KMS-11 (cell line): ENCODE data around the gene UBTD1.
A peak's percentile ranks its signal among the peaks of the same experiment; 100 is the strongest.
"Not testable (repeated sequence)": the region's sequence is repeated elsewhere in the genome, so short reads cannot be mapped to it uniquely, and the experiment has no call there.

Experiments
- H2AFZ ChIP-seq: fragments of 200-600 bp; sonication (generic); 2 replicates; pipeline ENCODE4 v1.6.1; 2016; ENCODE audit warnings: antibody characterized with exemption, mixed run types, low read depth
- H3K27ac ChIP-seq: fragments of 200-600 bp; sonication (generic); 2 replicates; pipeline ENCODE4 v1.6.1; 2016; ENCODE audit warnings: mild to moderate bottlenecking, mixed run types
- H3K27me3 ChIP-seq: fragments of 200-600 bp; sonication (generic); 2 replicates; pipeline ENCODE4 v1.6.1; 2017; ENCODE audit warnings: mild to moderate bottlenecking, low read depth, mixed run types, moderate library complexity; ENCODE audit not compliant: insufficient read depth
- H3K36me3 ChIP-seq: fragments of 200-600 bp; sonication (generic); 2 replicates; pipeline ENCODE4 v1.6.1; 2017; ENCODE audit warnings: mild to moderate bottlenecking, mixed run types; ENCODE audit not compliant: insufficient read depth
- H3K4me1 ChIP-seq: fragments of 200-600 bp; sonication (generic); 2 replicates; pipeline ENCODE4 v1.6.1; 2016; ENCODE audit warnings: mild to moderate bottlenecking, low read depth, mixed run types; ENCODE audit not compliant: poor library complexity, severe bottlenecking
- H3K4me2 ChIP-seq: fragments of 200-600 bp; sonication (generic); 2 replicates; pipeline ENCODE4 v1.7.0; 2016; ENCODE audit warnings: mild to moderate bottlenecking, mixed run types
- H3K4me3 ChIP-seq: fragments of 200-600 bp; sonication (generic); IDR thresholded peaks from 2 replicates; pipeline ENCODE4 v1.6.1; 2017; ENCODE audit warnings: low read depth, low read length, mixed read lengths; ENCODE audit not compliant: insufficient read depth
- H3K79me2 ChIP-seq: fragments of 200-600 bp; sonication (generic); 2 replicates; pipeline ENCODE4 v1.6.1; 2016; ENCODE audit warnings: low read depth, mixed run types; ENCODE audit not compliant: insufficient read depth
- H3K9ac ChIP-seq: fragments of 200-600 bp; sonication (generic); 2 replicates; pipeline ENCODE4 v1.6.1; 2016; ENCODE audit warnings: mild to moderate bottlenecking, mixed run types
- H4K20me1 ChIP-seq: fragments of 200-600 bp; sonication (generic); 2 replicates; pipeline ENCODE4 v1.6.1; 2016; ENCODE audit warnings: mild to moderate bottlenecking, mixed run types; ENCODE audit not compliant: insufficient read depth
- CTCF ChIP-seq: fragments of 200-600 bp; sonication (generic); conservative IDR thresholded peaks from 2 replicates; pipeline ENCODE4 v1.6.1; 2017; ENCODE audit warnings: low read depth, mild to moderate bottlenecking, antibody characterized with exemption, low read length, moderate library complexity, mixed read lengths

UBTD1 gene

GRCh38 chr10:97465982-97466381 is 32.7 kb upstream of the UBTD1 start:
- Histone ChIP-seq H3K4me1 (peaks cover 87% of the 10 kb centered on the region), H3K4me3 (no peak overlapping the region), H3K27me3 (no peaks in the 10 kb centered on the region), H3K27ac (peak overlapping the region; percentile 56; the same call in 1 of the 2 replicates), H3K4me2 (no peak overlapping the region; the same call in 1 of the 2 replicates), H3K9ac (no peak overlapping the region), H3K36me3 (peaks cover 7% of the 10 kb centered on the region), H3K79me2 (no peaks in the 10 kb centered on the region; the same call in 1 of the 2 replicates), H2AFZ (no peak overlapping the region), H4K20me1 (no peaks in the 10 kb centered on the region)
- TF ChIP-seq CTCF, result no peak

GRCh38 chr10:97466755-97467154 is 32.0 kb upstream of the UBTD1 start:
- TF ChIP-seq CTCF, result no peak
- H4K20me1 ChIP-seq, result no peaks in the 10 kb centered on the region

DNA sequence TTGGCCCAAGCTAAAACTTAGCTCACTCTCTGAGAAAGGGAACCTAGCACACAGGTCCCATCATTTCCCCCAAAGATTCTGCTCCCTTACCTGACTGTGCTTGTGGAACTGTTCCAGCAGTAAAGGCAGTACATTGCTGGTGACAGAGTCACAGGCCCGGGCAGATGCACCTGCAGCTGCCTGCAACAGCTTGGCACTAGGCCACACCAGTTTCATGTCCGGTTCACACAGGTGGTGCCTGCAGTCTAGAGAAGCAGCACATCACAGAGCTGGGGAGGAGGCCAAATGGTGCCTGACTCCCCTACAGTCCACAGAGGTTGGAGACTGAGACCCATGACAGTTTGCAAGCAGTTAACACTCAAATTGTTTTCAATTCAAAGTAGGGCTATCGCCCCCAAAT is 30.6 kb upstream of the UBTD1 start:
- H3K4me3 ChIP-seq, result no peak overlapping the region
- H3K27ac ChIP-seq, result peak overlapping the region; percentile 44; the same call in 1 of the 2 replicates
- H4K20me1 ChIP-seq, result no peaks in the 10 kb centered on the region
- no peak overlapping the region for H3K9ac ChIP-seq
- no peak for TF ChIP-seq CTCF
- peak overlapping the region; percentile 37; the same call in 1 of the 2 replicates for H3K4me2 ChIP-seq
- no peak overlapping the region for H2AFZ ChIP-seq
- H3K79me2 ChIP-seq, result no peaks in the 10 kb centered on the region; the same call in 1 of the 2 replicates
- peaks cover 7% of the 10 kb centered on the region for H3K36me3 ChIP-seq
- peaks cover 76% of the 10 kb centered on the region for H3K4me1 ChIP-seq
- no peaks in the 10 kb centered on the region for H3K27me3 ChIP-seq

More at GRCh38 chr10:97466755-97467154, 32.0 kb upstream of the UBTD1 start:
- peaks cover 7% of the 10 kb centered on the region for H3K36me3 ChIP-seq
- no peaks in the 10 kb centered on the region; the same call in 1 of the 2 replicates for H3K79me2 ChIP-seq
- H3K4me2 ChIP-seq, result no peak overlapping the region; the same call in 1 of the 2 replicates
- H3K27me3 ChIP-seq, result no peaks in the 10 kb centered on the region
- no peak overlapping the region for H3K4me3 ChIP-seq
- H3K27ac ChIP-seq, result no peak overlapping the region; the same call in 1 of the 2 replicates
- H3K4me1 ChIP-seq, result peaks cover 87% of the 10 kb centered on the region
- no peak overlapping the region for H3K9ac ChIP-seq
- no peak overlapping the region for H2AFZ ChIP-seq

GRCh38 chr10:97468781-97469180 is 29.9 kb upstream of the UBTD1 start:
- not testable (repeated sequence) for H3K27me3 ChIP-seq, H3K79me2 ChIP-seq, H3K9ac ChIP-seq, H4K20me1 ChIP-seq, H3K4me3 ChIP-seq, H3K36me3 ChIP-seq, H2AFZ ChIP-seq
- Histone ChIP-seq H3K27ac (peak overlapping the region; percentile 44; the same call in 1 of the 2 replicates), H3K4me2 (peak overlapping the region; percentile 37; the same call in 1 of the 2 replicates), H3K4me1 (peaks cover 70% of the 10 kb centered on the region)

- Histone ChIP-seq H2AFZ (no peak overlapping the region), H3K4me2 (no peak overlapping the region), H3K36me3 (peaks cover 8% of the 10 kb centered on the region; the same call in 1 of the 2 replicates), H3K9ac (no peak overlapping the region), H3K27ac (no peak overlapping the region), H3K79me2 (no peaks in the 10 kb centered on the region), H3K4me1 (peaks cover 8% of the 10 kb centered on the region), H3K27me3 (no peaks in the 10 kb centered on the region), H3K4me3 (no peak overlapping the region), H4K20me1 (no peaks in the 10 kb centered on the region)
- TF ChIP-seq CTCF, result no peak
Observed at GRCh38 chr10:97474918-97475317, 23.8 kb upstream of the UBTD1 start.
